ENCODE measurements around the gene MRPL39. TPM values are rescaled to one million over a fixed set of nuclear protein-coding genes. Genes with fewer than 3 reads are reported as not detected.

The MRPL39 gene
- total RNA-seq, 1 experiment from 2014 or later, result 21.2 TPM

- Histone ChIP-seq H3K9me3 (ENCODE audit: insufficient read depth, low read depth) (no peaks in the 10 kb centered on the region), H3K4me1 (replicated peaks; ENCODE audit: insufficient read depth) (peaks cover 6% of the 10 kb centered on the region; the same call in 1 of the 2 replicates), H3K79me2 (ENCODE audit: low read depth) (no peaks in the 10 kb centered on the region), H3K9me2 (ENCODE audit: insufficient read depth) (no peaks in the 10 kb centered on the region), H4K20me1 (ENCODE audit: insufficient read depth) (no peaks in the 10 kb centered on the region), H2AFZ (no peak overlapping the region), H3K4me2 (no peak overlapping the region), H3K27me3 (ENCODE audit: insufficient read depth, low read depth) (no peaks in the 10 kb centered on the region), H3K36me3 (ENCODE audit: low read depth) (no peaks in the 10 kb centered on the region), H3F3A (ENCODE audit: insufficient read depth, low read depth) (peaks cover 5% of the 10 kb centered on the region; the same call in 1 of the 2 replicates), H3K27ac (no peak overlapping the region), H3K4me3 (no peak overlapping the region)
- BruUV-seq (replicated peaks), result no TSS peak
- DNase-seq, result peak; percentile 10 to 56
- TF ChIP-seq CTCF (conservative IDR thresholded peaks at IDR 0.05) (no peak), EZH2 (IDR thresholded peaks at IDR 0.05; ENCODE audit: low read depth) (no peak)
- POLR2A ChIA-PET (ENCODE audit: unreplicated experiment), result no interaction called here
- CTCF ChIA-PET, result no interaction called here
- intact Hi-C loops (cut with micrococcal nuclease; ENCODE audit: unreplicated experiment), result no loop called here
Observed at GRCh38 chr21:25573409-25574206, 33.7 kb downstream of the MRPL39 start.

GRCh38 chr21:25572861-25573310 is 34.4 kb downstream of the MRPL39 start:
- Histone ChIP-seq H3K9me2 (ENCODE audit: insufficient read depth) (no peaks in the 10 kb centered on the region), H3K4me1 (replicated peaks; ENCODE audit: insufficient read depth) (peaks cover 6% of the 10 kb centered on the region; the same call in 1 of the 2 replicates), H3K27ac (no peak overlapping the region), H3K36me3 (ENCODE audit: low read depth) (no peaks in the 10 kb centered on the region), H3K4me3 (no peak overlapping the region), H3K27me3 (ENCODE audit: insufficient read depth, low read depth) (no peaks in the 10 kb centered on the region), H3K4me2 (no peak overlapping the region), H3F3A (ENCODE audit: insufficient read depth, low read depth) (peaks cover 5% of the 10 kb centered on the region; the same call in 1 of the 2 replicates), H3K9me3 (ENCODE audit: insufficient read depth, low read depth) (no peaks in the 10 kb centered on the region), H2AFZ (no peak overlapping the region), H3K79me2 (ENCODE audit: low read depth) (no peaks in the 10 kb centered on the region), H4K20me1 (ENCODE audit: insufficient read depth) (no peaks in the 10 kb centered on the region)
- TF ChIP-seq CTCF (conservative IDR thresholded peaks at IDR 0.05), result no peak
- TF ChIP-seq EZH2 (IDR thresholded peaks at IDR 0.05; ENCODE audit: low read depth), result no peak
- ChIA-PET CTCF (no interaction called here), POLR2A (ENCODE audit: unreplicated experiment) (no interaction called here)
- DNase-seq, result no peak
- BruUV-seq (replicated peaks), result no TSS peak
- intact Hi-C loops (cut with micrococcal nuclease; ENCODE audit: unreplicated experiment), result no loop called here

- TF ChIP-seq EZH2 (IDR thresholded peaks at IDR 0.05; ENCODE audit: low read depth) (no peak), CTCF (conservative IDR thresholded peaks at IDR 0.05) (no peak)
- Histone ChIP-seq H3K4me1 (replicated peaks; ENCODE audit: insufficient read depth) (peaks cover 6% of the 10 kb centered on the region; the same call in 1 of the 2 replicates), H3K27ac (no peak overlapping the region), H3F3A (ENCODE audit: insufficient read depth, low read depth) (peaks cover 5% of the 10 kb centered on the region; the same call in 1 of the 2 replicates), H3K36me3 (ENCODE audit: low read depth) (no peaks in the 10 kb centered on the region), H4K20me1 (ENCODE audit: insufficient read depth) (no peaks in the 10 kb centered on the region), H3K9me2 (ENCODE audit: insufficient read depth) (no peaks in the 10 kb centered on the region), H3K9me3 (ENCODE audit: insufficient read depth, low read depth) (no peaks in the 10 kb centered on the region), H3K4me2 (no peak overlapping the region), H2AFZ (no peak overlapping the region), H3K27me3 (ENCODE audit: insufficient read depth, low read depth) (no peaks in the 10 kb centered on the region), H3K4me3 (no peak overlapping the region), H3K79me2 (ENCODE audit: low read depth) (no peaks in the 10 kb centered on the region)
- BruUV-seq (replicated peaks), result no TSS peak
- ChIA-PET POLR2A (ENCODE audit: unreplicated experiment) (no interaction called here), CTCF (no interaction called here)
- no peak for DNase-seq
- intact Hi-C loops (cut with micrococcal nuclease; ENCODE audit: unreplicated experiment), result no loop called here
Observed at GRCh38 chr21:25571726-25572121, 35.6 kb downstream of the MRPL39 start.

Measured in PC-9 (cell line).